ENCODE measurements around the gene PBX4.

The PBX4 gene

DNA sequence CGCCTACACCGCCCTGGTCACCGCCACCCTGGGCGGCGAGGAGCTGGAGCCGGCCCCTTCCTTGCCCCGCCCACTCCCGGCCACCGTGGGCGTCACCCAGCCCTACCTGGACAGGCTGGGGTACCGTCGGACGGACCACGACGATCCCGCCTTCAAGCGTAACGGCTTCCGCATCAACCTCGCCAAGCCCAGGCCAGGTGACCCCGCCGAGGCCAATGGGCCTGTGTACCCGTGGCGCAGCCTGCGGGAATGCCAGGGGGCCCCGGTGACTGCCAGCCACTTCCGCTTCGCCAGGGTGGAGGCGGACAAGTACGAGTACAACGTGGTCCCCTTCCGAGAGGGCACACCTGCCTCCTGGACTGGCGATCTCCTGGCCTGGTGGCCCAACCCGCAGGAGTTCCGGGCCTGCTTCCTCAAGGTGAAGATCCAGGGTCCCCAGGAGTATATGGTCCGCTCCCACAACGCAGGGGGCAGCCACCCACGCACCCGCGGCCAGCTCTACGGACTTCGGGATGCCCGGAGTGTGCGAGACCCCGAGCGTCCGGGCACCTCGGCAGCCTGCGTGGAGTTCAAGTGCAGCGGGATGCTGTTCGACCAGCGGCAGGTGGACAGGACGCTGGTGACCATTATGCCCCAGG, 73.4 kb downstream of the PBX4 start:
- Histone ChIP-seq H3K9me3 (no peaks in the 10 kb centered on the region), H3K27me3 (peaks cover 12% of the 10 kb centered on the region), H3K36me3 (no peaks in the 10 kb centered on the region), H3K4me3 (ENCODE audit: low read depth in 1 of 2, low read length in 1 of 2) (no peak overlapping the region), H3K27ac (no peak overlapping the region), H3K4me1 (ENCODE audit: control insufficient read depth in 1 of 2, insufficient read depth in 1 of 2, low read depth in 1 of 2, low read length in 1 of 2) (peaks cover 30 to 32% of the 10 kb centered on the region in 2 experiments)
- TF ChIP-seq, protein P1, sequence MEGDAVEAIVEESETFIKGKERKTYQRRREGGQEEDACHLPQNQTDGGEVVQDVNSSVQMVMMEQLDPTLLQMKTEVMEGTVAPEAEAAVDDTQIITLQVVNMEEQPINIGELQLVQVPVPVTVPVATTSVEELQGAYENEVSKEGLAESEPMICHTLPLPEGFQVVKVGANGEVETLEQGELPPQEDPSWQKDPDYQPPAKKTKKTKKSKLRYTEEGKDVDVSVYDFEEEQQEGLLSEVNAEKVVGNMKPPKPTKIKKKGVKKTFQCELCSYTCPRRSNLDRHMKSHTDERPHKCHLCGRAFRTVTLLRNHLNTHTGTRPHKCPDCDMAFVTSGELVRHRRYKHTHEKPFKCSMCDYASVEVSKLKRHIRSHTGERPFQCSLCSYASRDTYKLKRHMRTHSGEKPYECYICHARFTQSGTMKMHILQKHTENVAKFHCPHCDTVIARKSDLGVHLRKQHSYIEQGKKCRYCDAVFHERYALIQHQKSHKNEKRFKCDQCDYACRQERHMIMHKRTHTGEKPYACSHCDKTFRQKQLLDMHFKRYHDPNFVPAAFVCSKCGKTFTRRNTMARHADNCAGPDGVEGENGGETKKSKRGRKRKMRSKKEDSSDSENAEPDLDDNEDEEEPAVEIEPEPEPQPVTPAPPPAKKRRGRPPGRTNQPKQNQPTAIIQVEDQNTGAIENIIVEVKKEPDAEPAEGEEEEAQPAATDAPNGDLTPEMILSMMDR (IDR thresholded peaks at IDR 0.05) = no peak

DNA sequence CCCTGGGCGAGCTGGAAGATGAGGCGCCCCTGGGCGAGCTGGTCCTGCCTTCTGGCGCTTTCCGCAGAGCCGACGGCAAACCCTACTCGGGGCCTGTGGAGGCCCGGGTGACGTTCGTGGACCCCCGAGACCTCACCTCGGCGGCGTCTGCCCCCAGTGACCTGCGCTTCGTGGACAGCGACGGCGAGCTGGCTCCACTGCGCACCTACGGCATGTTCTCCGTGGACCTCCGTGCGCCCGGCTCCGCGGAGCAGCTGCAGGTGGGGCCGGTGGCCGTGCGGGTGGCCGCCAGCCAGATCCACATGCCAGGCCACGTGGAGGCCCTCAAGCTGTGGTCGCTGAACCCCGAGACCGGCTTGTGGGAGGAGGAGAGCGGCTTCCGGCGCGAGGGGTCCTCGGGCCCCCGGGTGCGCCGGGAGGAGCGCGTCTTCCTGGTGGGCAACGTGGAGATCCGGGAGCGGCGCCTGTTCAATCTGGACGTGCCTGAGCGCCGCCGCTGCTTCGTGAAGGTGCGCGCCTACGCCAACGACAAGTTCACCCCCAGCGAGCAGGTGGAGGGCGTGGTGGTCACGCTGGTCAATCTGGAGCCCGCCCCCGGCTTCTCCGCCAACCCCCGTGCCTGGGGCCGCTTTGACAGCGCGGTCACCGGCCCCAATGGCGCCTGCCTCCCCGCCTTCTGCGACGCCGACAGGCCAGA, 74.1 kb downstream of the PBX4 start:
- H3K4me1 ChIP-seq (ENCODE audit: control insufficient read depth in 1 of 2, insufficient read depth in 1 of 2, low read depth in 1 of 2, low read length in 1 of 2) = peaks cover 33 to 34% of the 10 kb centered on the region in 2 experiments
- H3K9me3 ChIP-seq = no peaks in the 10 kb centered on the region
- peaks cover 19% of the 10 kb centered on the region for H3K27me3 ChIP-seq
- no peak overlapping the region for H3K27ac ChIP-seq
- no peak overlapping the region for H3K4me3 ChIP-seq (ENCODE audit: low read depth in 1 of 2, low read length in 1 of 2)
- TF ChIP-seq, protein P1 (IDR thresholded peaks at IDR 0.05) = no peak
- H3K36me3 ChIP-seq = no peaks in the 10 kb centered on the region

- TF ChIP-seq, protein P1 (IDR thresholded peaks at IDR 0.05) = no peak
- Histone ChIP-seq H3K27ac (no peak overlapping the region), H3K9me3 (no peaks in the 10 kb centered on the region), H3K4me3 (ENCODE audit: low read depth in 1 of 2, low read length in 1 of 2) (no peak overlapping the region), H3K36me3 (no peaks in the 10 kb centered on the region), H3K27me3 (peaks cover 27% of the 10 kb centered on the region), H3K4me1 (ENCODE audit: control insufficient read depth in 1 of 2, insufficient read depth in 1 of 2, low read depth in 1 of 2, low read length in 1 of 2) (peaks cover 33 to 39% of the 10 kb centered on the region in 2 experiments)
Measured at GRCh38 chr19:19543640-19544039, 74.8 kb downstream of the PBX4 start.

DNA sequence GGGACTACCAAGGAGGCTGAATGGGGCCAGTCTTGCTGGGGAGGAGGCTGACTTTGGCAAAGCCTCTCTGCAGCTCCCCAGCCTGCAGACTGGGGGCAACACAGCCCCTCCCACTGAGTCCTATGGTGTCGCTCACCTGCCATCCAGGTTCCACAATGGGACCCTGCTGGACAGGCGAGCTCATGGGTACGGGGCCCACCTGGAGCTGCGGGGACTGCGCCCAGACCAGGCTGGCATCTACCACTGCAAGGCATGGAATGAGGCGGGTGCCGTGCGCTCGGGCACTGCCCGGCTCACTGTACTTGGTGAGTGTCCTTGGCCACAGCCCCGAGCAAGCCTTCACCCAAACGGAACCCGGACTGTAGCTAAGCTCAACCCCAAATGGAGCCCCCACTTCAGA, 75.4 kb downstream of the PBX4 start:
- Histone ChIP-seq H3K4me1 (ENCODE audit: control insufficient read depth in 1 of 2, insufficient read depth in 1 of 2, low read depth in 1 of 2, low read length in 1 of 2) (peaks cover 39 to 44% of the 10 kb centered on the region in 2 experiments), H3K36me3 (no peaks in the 10 kb centered on the region), H3K27me3 (peaks cover 32% of the 10 kb centered on the region), H3K9me3 (no peaks in the 10 kb centered on the region), H3K4me3 (ENCODE audit: low read depth in 1 of 2, low read length in 1 of 2) (no peak overlapping the region), H3K27ac (peak overlapping the region; percentile 69)
- TF ChIP-seq, protein P1 (IDR thresholded peaks at IDR 0.05) = no peak

- H3K27me3 ChIP-seq = peaks cover 38% of the 10 kb centered on the region
- H3K27ac ChIP-seq = peak overlapping the region; percentile 69
- TF ChIP-seq, protein P1 (IDR thresholded peaks at IDR 0.05) = peak; percentile 9
- H3K9me3 ChIP-seq = no peaks in the 10 kb centered on the region
- peaks cover 43 to 46% of the 10 kb centered on the region in 2 experiments for H3K4me1 ChIP-seq (ENCODE audit: control insufficient read depth in 1 of 2, insufficient read depth in 1 of 2, low read depth in 1 of 2, low read length in 1 of 2)
- H3K36me3 ChIP-seq = no peaks in the 10 kb centered on the region
- H3K4me3 ChIP-seq (ENCODE audit: low read depth in 1 of 2, low read length in 1 of 2) = peak overlapping the region; percentile 37 to 49
Measured at GRCh38 chr19:19542507-19542906, 76.0 kb downstream of the PBX4 start.

Data from neutrophil (primary cell).